HG02610 (cell line): ENCODE data around the gene AFDN.

Source experiments
- ATAC-seq: cut with Tn5 transposase; IDR thresholded peaks from one replicate; pipeline ENCODE4 v1.9.1; 2021; ENCODE audit warnings: mild to moderate bottlenecking, moderate library complexity; ENCODE audit not compliant: unreplicated experiment

Gene AFDN

DNA sequence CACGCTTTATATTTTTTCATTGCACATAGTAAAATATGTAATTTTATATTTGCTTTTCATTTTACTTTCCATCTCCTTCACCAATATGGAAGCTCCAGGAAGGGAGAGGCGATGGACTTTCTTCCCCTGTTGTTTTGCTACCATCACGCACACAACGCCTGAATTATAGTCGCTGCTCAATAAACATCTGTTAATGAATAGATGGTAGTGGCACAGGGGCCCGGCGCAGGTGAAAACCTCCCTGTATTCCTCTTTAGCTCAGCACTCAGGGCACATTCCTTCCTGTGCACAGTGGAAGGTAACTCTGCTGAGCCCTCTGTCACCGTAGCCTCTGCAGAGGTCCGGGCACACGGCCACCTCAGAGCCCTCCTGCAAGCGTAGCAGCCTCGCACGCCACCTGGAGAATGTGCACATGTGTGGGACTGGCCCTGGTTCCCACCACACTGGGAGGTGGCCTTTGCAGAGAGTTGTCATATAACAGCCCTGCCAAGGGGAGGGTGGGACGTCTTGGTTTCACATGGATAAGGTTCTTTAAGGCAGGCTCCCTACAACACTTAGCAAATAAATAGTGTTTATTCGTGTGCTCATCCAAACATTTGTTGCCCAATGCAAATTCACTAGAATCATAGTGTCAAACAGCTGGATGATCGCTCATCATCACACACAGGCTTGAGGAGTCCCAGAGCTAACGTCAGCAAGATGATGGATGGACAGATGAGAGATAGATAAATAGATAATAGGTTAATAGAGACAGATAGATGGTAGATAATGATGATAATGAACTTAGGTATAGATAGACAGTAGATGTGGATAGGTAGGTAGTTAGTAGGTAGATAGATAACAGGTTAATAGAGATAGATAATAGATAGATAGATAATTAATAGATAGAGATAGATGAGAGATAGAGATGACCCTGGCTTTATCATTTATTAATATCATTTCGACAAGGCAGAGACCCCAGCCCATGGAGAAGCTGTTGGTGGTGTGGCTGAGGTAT, 32.3 kb upstream of the AFDN start:
- ATAC-seq, result no peak

GRCh38 chr6:167795321-167795811, 31.3 kb upstream of the AFDN start:
- no peak for ATAC-seq

GRCh38 chr6:167795874-167796191, 30.9 kb upstream of the AFDN start:
- ATAC-seq, result no peak

DNA sequence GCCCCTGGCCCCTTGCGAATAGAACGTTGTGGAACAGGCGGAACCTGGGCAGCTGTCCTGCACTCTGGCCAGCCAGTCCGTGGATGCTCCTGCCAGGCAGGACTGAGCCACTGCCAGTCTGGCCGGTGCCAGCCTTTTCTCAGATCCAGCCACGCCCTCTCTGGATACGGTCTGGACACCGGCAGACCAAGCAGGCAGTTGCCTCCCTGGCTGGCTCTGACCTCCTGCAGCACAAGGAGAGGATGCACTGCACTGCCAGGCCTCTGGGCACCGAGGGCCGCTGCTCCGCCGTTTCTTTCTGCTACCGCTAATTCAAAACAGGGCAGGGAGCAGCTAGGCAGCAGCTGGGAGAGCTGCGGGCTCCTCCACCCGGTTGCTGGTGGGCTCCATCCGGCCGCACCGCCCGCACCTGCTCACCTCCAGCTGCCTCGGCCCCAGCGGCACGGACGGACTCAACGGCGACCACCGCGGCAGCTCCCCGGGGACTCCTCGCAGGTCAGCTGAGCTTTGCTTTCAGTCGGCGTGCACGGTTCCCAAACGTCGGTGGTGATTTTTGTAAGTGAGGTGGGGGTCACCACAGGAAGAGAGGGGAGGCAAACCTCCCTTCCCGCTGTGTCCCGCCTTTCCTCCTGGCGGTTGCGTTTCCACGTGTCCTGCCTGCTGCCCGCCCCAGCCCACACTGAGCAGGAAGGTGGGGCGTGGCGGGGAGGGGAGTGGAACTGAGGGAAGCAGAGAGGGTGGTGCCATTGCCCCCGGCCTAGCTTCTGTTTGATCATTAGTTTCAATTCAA, 30.3 kb upstream of the AFDN start:
- ATAC-seq, result no peak

- ATAC-seq, result no peak
Measured at GRCh38 chr6:167797011-167797471, 29.7 kb upstream of the AFDN start.

DNA sequence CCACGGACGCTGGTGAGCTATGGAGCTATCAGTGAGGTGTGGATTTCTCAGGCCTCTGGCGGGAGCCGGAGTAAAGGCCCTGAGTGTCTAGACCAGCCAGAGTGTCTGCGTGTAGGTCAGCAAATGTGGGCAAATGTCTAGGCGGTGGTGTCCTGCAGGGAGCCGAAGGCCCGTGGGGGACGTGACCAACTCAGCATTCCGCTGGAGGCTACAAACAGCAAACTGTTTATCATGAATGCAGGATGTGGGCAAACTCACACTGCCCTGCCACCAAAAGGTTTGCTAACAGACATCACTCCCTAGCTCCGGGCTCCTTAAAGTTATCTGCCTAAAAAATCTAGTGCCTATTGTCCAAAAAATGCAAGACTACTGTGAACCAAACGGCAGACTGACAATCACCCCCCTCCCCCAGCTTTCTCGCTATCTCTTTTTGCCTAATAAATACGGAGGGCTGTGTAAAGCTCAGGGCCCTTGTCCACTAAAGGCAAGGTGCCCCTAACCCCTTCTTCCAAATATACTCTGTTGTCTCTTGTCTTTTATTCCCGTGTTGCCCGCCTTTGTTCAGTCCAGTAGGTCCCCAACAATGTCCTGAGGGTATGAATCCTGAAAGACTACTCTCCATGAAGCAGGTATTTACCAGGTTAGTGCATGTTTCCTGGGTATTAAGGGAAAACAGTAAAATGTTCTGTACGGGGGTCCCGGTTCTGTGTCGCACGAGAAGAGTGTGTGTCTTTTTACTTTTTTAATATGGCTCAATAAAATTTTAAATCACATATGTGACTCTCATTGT, 29.0 kb upstream of the AFDN start:
- no peak for ATAC-seq

GRCh38 chr6:167798453-167798852, 28.3 kb upstream of the AFDN start:
- ATAC-seq, result no peak

GRCh38 chr6:167799033-167799821, 27.5 kb upstream of the AFDN start:
- ATAC-seq, result no peak

DNA sequence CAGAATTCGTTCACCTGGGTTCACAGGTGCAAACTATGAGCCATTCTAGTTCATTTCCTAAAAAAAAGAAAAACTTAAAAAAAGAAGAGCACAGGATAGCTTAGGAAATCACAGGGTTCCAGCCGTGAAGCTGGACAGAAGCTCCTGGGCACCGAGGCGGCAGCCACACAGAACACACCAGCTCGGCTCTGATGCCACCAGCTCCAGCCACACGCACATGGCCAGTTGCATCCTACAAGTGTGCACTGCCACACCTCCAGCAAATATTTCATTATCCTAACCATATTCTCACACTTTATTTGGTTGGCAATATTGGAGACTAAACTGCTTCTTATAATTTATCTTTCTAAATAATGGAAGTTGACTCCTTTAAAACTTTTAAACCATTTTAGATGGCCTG, 26.2 kb upstream of the AFDN start:
- no peak for ATAC-seq

GRCh38 chr6:167801263-167801662, 25.4 kb upstream of the AFDN start:
- ATAC-seq, result no peak

DNA sequence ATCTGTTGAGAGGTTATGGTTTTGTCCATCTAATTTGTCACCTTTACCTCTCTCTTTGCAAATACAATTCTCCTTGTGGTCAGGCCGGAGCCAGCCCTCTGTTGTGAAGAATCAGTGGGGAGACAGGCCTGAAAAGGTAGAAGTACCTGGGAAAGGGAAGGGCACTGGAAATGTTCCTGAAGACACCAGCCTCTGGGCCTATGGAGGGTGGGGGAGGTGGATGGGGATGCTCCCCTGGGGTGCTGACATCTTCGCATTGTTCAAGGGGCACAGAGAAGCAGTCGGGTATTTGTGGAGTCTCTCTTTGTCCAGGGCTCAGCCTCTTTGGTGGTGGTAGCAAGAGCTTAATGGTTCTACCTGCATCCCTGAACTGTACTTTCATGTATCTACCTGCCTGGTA, 24.4 kb upstream of the AFDN start:
- no peak for ATAC-seq

DNA sequence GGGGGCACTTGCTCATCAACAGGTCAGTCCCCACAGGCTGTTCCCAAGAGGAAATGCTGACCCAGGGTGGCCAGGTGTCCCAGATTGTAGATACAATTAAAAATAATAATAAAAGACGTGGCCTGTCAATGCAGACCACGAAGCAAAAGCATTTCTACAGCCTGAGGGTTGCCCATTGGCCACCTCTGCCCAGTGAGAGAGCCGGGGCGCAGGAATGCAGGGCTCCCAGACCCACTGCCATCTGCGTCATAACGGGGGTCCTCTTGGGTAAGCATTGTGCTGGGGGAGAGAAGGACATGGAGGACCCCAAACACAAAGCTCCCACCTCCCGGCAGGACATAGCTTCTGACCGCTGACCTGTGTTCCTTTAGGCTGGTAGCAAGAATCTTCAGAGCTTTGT, 22.9 kb upstream of the AFDN start:
- ATAC-seq, result no peak

DNA sequence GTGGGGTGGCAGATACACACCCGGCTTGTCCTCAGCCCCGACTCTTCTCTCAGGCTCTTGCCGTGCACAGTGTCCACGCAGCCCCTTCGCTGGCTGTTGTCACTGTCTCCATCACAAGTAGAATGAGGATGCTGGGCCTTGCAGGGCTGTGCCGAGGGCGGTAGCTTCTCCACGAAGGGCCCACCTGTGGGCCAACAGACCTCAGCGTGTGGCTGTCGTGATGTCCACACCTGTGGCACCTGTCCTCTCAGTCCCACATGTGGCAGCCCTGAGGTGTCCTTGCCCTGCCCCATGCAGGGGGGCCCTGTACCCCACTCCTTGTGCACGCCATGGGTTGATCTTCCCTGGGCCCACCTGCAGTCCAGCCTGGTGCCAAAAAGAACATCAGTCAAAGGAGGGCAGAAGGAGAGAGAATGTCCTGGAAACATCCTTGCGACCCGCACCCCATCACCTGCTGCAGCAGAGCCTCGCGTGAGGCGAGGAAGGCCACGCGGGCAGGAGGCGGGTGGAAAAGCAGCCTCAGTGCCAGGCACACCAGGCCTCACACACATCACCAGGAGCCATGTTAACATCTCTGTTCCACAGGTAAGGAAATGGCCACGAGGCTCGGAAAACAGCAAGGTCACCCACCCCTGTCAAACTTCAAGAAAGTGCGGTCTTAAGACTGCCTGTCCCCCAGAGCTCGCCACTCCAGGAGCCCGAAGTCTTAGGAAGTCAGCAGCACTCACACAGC, 22.3 kb upstream of the AFDN start:
- no peak for ATAC-seq

GRCh38 chr6:167805349-167806060, 21.2 kb upstream of the AFDN start:
- no peak for ATAC-seq

DNA sequence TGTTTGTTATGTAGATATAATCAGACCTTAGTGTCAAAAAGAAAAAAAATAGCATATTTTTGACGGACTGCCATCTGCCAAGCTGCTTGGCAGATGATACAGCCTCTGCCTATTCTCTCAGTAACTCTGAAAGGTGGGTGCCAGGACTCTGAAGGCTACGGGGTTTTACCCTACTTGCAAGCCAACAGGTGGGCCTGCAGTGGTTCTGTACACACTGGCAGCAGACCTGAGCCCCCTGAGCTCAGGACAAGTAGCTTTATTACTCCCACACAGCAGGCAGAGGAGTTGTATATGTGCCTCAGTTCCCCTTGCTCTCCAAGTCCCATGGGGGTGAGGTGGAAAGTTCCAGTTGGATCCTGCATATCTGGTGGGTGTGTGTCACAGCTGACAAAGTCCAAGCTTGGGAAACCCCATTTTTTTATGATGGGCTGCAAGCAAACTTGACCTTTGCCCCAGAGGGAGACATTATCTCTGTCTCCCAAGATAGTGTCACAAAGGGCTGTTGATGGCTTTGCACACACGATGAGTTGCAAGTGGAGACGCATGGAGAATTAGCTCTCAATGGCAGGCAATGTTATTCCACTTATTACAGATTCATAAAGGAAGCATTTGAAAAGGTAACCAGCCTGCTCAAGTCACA, 20.5 kb upstream of the AFDN start:
- ATAC-seq, result no peak

DNA sequence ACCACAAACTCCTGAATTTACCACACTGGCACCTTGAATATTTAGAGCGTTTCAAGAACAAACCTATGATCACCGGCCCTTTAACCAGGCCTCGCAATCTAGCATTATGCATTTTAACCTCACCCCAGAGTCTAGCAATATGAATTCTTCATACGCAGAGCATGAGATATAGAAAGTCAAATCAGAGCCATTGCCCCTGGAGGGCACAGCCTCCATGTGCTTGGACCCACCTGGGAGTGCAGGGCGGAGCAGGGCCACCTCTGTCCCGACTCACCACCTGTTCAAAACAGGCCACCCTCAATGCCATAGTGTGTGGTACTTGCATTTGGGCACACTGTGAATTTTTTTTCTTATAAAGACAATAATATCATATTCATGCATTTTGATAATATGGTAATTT, 19.5 kb upstream of the AFDN start:
- no peak for ATAC-seq

- ATAC-seq, result no peak
Measured at GRCh38 chr6:167807756-167808155, 19.0 kb upstream of the AFDN start.

DNA sequence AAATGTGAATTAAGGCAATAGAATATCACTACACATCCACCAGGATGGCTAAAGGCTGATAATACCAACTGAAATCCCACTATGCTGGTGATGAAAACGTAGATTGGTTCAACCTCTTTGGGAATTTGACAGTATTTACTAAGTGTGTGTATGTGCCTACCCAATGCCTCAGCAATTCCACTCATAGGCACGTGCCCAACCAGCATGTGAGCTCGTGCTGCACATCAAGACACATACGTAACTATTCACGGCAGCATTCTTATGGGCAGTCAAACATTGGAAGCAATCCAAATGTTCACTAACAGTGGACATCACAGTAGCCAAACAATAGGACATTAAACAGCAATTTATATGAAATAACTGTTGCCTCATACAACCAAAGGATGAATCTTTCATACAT, 15.7 kb upstream of the AFDN start:
- no peak for ATAC-seq
